Fibroblast of pulmonary artery (primary cell): Measurements from ENCODE around the gene SARS2.

Experiments
- DNase-seq: peaks from one replicate; pipeline ENCODE4 v3.0.0-alpha.2; 2010; ENCODE audit warnings: low read depth
- H3K4me3 ChIP-seq: replicated peaks from 2 replicates; pipeline ENCODE4 v1.5.1; 2011; ENCODE audit warnings: low read depth, mild to moderate bottlenecking, control low read depth, low read length, moderate library complexity
- CTCF ChIP-seq: IDR thresholded peaks from 2 replicates; pipeline ENCODE4 v1.5.1; 2011; ENCODE audit warnings: mild to moderate bottlenecking, control low read depth, low read length, inconsistent platforms; ENCODE audit errors: missing control alignments

Gene SARS2

DNA sequence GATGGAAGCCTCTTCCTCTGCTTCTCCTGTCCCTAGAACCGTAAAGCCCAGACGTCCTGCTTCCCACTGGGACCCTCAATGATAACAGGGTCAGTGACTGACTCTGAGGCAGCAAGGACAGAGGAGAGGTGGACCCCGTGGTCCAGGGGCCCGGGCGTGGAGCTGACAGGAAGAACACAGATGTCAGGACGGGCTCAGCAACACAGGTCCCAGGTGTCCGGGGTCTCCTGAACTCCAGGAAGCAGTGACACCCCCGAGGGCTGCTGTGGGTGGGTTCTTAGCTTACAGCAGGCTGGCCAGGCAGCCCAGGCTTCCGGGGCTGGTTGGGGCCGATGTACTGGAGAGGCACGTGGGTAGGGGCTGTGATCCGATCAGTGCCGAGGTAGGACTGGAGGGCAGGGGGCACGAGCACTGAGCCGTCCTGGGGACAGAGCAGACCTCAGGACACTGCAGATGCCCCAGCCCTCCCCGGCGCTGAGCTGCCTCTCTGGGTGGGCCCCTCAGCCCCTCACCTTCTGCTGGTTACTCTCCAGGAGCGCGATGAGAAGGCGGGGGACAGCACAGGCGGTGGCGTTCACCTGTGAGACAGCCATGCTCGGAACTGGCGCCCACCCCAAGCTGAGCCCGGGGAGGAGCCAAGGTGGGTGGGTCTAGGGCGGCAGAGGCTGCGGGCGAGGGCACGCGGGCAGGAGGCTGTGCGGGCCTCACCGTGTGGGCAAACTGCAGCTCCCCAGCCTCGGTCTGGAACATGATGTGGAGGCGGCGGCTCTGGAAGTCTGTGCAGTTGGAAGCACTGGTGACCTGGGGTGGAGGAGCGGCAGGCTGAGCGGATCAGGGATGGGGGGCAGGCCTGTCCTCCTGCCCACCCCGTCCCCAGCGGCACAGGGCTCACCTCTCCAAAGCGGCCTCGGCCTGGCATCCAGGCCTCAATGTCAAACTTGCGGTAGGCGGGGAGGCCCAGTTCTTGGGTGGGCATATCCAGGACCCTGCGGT is 14.9 kb downstream of the SARS2 start:
- no peak for TF ChIP-seq CTCF
- H3K4me3 ChIP-seq: no peak overlapping the region
- no peak for DNase-seq

GRCh38 chr19:38913958-38914357 is 16.6 kb downstream of the SARS2 start:
- DNase-seq: no peak
- no peak for TF ChIP-seq CTCF
- H3K4me3 ChIP-seq: no peak overlapping the region

GRCh38 chr19:38912600-38913514 is 17.7 kb downstream of the SARS2 start:
- no peak overlapping the region for H3K4me3 ChIP-seq
- no peak for TF ChIP-seq CTCF
- DNase-seq: no peak

DNA sequence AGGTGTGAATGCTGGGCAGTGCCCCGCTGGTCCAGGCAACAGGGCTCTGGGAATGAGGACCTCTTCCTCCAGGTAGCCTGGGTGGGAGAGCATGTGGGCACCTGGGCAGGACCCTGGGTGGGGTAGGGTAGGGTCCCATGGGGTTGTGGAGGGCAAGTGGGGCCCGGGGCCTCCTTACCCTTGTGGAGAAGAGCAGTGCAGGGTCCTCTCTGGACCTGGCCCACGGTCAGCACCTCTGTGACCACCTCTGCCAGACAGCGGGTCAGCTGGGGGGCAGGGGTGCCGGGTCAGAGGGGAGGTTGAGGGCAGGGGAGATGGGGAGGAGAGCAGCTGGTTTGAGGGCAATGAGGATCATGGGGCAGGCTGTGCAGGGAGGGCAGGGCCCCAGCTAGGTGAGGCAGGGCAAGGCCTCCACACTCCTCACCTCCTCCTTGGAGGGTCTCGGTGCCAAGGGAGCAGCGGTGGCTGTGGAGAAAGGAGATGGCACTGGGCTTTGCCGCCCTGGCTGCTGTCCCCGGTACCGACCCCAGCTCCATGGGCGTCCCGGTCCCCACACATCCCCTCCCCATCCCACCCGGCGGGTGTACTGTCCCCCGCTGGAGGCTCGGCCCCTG is 19.1 kb downstream of the SARS2 start:
- DNase-seq: no peak
- no peak for TF ChIP-seq CTCF

DNA sequence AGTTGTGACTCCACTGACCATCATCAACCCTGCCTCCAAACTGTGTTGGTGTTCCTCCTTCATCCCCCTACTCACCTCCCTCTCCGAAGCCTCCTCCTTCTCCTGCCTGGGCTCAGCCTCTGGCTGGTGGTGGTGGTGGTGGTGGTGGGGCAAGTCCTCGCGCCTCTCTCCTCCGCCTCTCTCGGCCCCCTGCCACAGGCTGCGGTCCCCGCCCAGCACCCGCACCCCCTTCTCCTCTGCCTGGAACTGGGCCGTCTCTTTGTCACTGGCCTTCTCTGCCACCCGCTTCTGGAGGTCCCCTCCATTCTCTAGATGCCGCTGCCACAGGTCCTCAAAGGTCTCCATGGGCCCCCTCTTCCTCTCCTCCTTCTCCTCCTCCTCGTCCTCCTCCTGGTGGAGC is 20.1 kb downstream of the SARS2 start:
- DNase-seq: no peak
- no peak for TF ChIP-seq CTCF
- no peak overlapping the region for H3K4me3 ChIP-seq

More for the DNA sequence above, 19.1 kb downstream of the SARS2 start:
- H3K4me3 ChIP-seq: no peak overlapping the region

DNA sequence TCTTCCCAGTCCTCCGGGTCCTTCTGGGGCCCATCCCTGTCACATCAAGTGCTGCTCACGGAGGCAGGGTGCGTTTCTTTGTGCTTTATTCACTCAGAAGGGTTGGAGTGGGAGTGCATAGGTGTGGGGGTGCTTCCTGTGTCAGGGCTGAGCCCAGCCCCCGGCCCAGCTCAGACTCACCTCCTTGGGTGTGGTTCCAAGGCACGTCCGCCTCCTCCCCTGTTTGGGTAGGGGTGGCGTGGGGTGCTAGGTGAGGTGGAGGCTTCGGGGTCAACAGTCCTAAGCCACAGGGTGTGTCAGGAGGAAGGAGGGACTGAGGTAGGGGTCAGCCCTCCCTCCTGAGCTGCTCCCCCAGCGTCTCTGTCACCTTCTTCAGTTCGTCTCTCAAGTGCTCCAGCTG is 21.7 kb downstream of the SARS2 start:
- no peak for DNase-seq
- no peak for TF ChIP-seq CTCF
- H3K4me3 ChIP-seq: no peak overlapping the region
